ENCODE results near the gene SAMD4B. TPM values are rescaled to one million over a fixed set of nuclear protein-coding genes. Genes with fewer than 3 reads are reported as not detected.

The SAMD4B gene
- total RNA-seq, 1 experiment from 2014 or later: 80.4 TPM

DNA sequence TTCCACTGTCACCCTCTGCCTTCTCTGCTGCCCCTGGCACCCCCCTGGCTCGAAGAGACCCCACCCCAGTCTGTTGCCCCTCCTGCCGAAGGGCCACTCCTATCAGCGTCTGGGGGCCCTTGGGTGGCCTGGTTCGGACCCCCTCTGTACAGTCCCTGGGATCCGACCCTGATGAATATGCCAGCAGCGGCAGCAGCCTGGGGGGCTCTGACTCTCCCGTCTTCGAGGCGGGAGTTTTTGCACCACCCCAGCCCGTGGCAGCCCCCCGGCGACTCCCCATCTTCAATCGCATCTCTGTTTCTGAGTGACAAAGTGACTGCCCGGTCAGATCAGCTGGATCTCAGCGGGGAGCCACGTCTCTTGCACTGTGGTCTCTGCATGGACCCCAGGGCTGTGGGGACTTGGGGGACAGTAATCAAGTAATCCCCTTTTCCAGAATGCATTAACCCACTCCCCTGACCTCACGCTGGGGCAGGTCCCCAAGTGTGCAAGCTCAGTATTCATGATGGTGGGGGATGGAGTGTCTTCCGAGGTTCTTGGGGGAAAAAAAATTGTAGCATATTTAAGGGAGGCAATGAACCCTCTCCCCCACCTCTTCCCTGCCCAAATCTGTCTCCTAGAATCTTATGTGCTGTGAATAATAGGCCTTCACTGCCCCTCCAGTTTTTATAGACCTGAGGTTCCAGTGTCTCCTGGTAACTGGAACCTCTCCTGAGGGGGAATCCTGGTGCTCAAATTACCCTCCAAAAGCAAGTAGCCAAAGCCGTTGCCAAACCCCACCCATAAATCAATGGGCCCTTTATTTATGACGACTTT, 66.4 kb downstream of the SAMD4B start:
- ChIA-PET CTCF (no interaction called here), POLR2A (ENCODE audit: unreplicated experiment) (no interaction called here)
- Histone ChIP-seq H3K4me2 (ENCODE audit: low read length) (peak overlapping the region; percentile 99), H3K79me2 (ENCODE audit: low read length) (peaks cover 22% of the 10 kb centered on the region), H3K27ac (ENCODE audit: low read length) (peak overlapping the region; percentile 83), H3K36me3 (ENCODE audit: low read depth, low read length) (peaks cover 9% of the 10 kb centered on the region), H3K27me3 (ENCODE audit: low read length) (no peaks in the 10 kb centered on the region), H3K4me3 (ENCODE audit: low read length) (peak overlapping the region; percentile 100), H3K9ac (ENCODE audit: low read length) (peak overlapping the region; percentile 94), H2AFZ (ENCODE audit: low read length) (no peak overlapping the region), H3K9me2 (replicated peaks; ENCODE audit: low read length) (no peaks in the 10 kb centered on the region), H3K4me1 (ENCODE audit: insufficient read depth, low read length) (peaks cover 36% of the 10 kb centered on the region), H4K20me1 (ENCODE audit: low read length) (peaks cover 20% of the 10 kb centered on the region), H3K9me3 (ENCODE audit: low read length) (no peaks in the 10 kb centered on the region), H3F3A (ENCODE audit: low read length, unreplicated experiment) (no peaks in the 10 kb centered on the region)
- peak; percentile 58 for DNase-seq
- ATAC-seq: no peak
- intact Hi-C loops (cut with micrococcal nuclease): no loop called here
- no peak for TF ChIP-seq EZH2 (IDR thresholded peaks at IDR 0.05; ENCODE audit: low read length, unreplicated experiment)
- TF ChIP-seq, protein P1, sequence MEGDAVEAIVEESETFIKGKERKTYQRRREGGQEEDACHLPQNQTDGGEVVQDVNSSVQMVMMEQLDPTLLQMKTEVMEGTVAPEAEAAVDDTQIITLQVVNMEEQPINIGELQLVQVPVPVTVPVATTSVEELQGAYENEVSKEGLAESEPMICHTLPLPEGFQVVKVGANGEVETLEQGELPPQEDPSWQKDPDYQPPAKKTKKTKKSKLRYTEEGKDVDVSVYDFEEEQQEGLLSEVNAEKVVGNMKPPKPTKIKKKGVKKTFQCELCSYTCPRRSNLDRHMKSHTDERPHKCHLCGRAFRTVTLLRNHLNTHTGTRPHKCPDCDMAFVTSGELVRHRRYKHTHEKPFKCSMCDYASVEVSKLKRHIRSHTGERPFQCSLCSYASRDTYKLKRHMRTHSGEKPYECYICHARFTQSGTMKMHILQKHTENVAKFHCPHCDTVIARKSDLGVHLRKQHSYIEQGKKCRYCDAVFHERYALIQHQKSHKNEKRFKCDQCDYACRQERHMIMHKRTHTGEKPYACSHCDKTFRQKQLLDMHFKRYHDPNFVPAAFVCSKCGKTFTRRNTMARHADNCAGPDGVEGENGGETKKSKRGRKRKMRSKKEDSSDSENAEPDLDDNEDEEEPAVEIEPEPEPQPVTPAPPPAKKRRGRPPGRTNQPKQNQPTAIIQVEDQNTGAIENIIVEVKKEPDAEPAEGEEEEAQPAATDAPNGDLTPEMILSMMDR (conservative IDR thresholded peaks at IDR 0.05; ENCODE audit: low read depth, low read length): no peak
- TF ChIP-seq EZH2phosphoT487 (IDR thresholded peaks at IDR 0.05; ENCODE audit: borderline replicate concordance, low read length): no peak
- TSS peak; percentile 74 for BruUV-seq (replicated peaks)

DNA sequence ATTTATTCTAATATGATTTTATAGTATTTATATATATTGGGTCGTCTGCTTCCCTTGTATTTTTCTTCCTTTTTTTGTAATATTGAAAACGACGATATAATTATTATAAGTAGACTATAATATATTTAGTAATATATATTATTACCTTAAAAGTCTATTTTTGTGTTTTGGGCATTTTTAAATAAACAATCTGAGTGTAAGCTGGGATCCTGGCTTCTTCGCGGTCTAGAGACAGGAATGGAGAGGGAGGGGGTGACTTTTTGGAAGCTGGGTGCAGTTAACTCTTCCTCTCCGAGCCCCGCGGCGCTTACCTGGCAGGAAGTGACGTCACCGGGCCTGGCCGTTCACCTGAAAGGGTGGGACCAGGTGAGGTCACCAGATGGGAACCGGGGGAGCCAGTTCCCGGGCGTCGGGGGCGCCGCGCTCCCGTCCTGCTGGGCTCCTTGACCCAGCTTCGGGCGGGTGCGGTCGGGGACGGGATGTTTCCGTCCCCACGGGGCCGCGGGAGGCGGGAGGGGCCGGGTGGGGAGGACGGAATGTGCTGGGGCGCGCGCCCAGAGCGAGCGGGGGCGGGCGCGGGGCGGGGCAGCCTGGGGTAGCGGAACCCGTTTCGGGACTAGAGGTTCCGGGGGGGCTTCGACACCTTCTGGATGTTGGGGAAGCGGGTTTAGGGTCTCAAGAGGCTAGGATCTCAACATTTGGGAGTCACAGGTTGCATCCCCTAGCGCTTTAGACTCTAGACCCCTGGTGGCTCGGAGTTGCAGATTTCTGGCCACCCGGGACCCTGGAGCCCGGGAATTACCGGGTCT, 67.2 kb downstream of the SAMD4B start:
- ChIA-PET POLR2A (ENCODE audit: unreplicated experiment) (no interaction called here), CTCF (no interaction called here)
- peaks cover 36% of the 10 kb centered on the region for H3K4me1 ChIP-seq (ENCODE audit: insufficient read depth, low read length)
- peaks cover 9% of the 10 kb centered on the region for H3K36me3 ChIP-seq (ENCODE audit: low read depth, low read length)
- peak; percentile 90 for DNase-seq
- peak overlapping the region; percentile 94 for H3K9ac ChIP-seq (ENCODE audit: low read length)
- intact Hi-C loops (cut with micrococcal nuclease): no loop called here
- H4K20me1 ChIP-seq (ENCODE audit: low read length): peaks cover 20% of the 10 kb centered on the region
- H3K27ac ChIP-seq (ENCODE audit: low read length): peak overlapping the region; percentile 83
- TF ChIP-seq EZH2phosphoT487 (IDR thresholded peaks at IDR 0.05; ENCODE audit: borderline replicate concordance, low read length): 0 out of 2 replicates have a peak, but pooled peaks have one; percentile 30
- TF ChIP-seq, protein P1 (conservative IDR thresholded peaks at IDR 0.05; ENCODE audit: low read depth, low read length): no peak
- no peaks in the 10 kb centered on the region for H3K27me3 ChIP-seq (ENCODE audit: low read length)
- H3F3A ChIP-seq (ENCODE audit: low read length, unreplicated experiment): no peaks in the 10 kb centered on the region
- 0 out of 2 replicates have a peak overlapping the region, but pooled peaks have one; percentile 38 for H2AFZ ChIP-seq (ENCODE audit: low read length)
- H3K4me2 ChIP-seq (ENCODE audit: low read length): peak overlapping the region; percentile 99
- H3K9me3 ChIP-seq (ENCODE audit: low read length): no peaks in the 10 kb centered on the region
- peak; percentile 1; the same call in 1 of the 2 replicates for ATAC-seq
- H3K9me2 ChIP-seq (replicated peaks; ENCODE audit: low read length): no peaks in the 10 kb centered on the region
- H3K4me3 ChIP-seq (ENCODE audit: low read length): peak overlapping the region; percentile 100
- H3K79me2 ChIP-seq (ENCODE audit: low read length): peaks cover 22% of the 10 kb centered on the region
- BruUV-seq (replicated peaks): no TSS peak

Measured in PC-3 (cell line).